Measurements from ENCODE around the gene PTCD1.

GRCh38 chr7:99384523-99384922, 54.1 kb downstream of the PTCD1 start:
- TF ChIP-seq POLR2A (IDR thresholded peaks at IDR 0.05) (no peak), CTCF (IDR thresholded peaks at IDR 0.05) (no peak), POLR2AphosphoS5 (IDR thresholded peaks at IDR 0.05; ENCODE audit: insufficient read depth in 1 of 2, low read depth in 1 of 2) (no peak)

Data from vagina (tissue), 2 donors.